GM12875 (cell line): ENCODE data around the gene ZNF384.

Experiments
- H3K4me3 ChIP-seq: one replicate; pipeline ENCODE4 v1.5.1; 2011; ENCODE audit warnings: low read depth, low read length, control low read depth
- TF ChIP-seq, protein P1 (sequence below): IDR thresholded peaks from 2 replicates; pipeline ENCODE4 v1.5.1; 2011; ENCODE audit warnings: low read depth, mild to moderate bottlenecking, control low read depth, inconsistent platforms, low read length, moderate library complexity, borderline replicate concordance; ENCODE audit not compliant: insufficient read depth

The ZNF384 gene

DNA sequence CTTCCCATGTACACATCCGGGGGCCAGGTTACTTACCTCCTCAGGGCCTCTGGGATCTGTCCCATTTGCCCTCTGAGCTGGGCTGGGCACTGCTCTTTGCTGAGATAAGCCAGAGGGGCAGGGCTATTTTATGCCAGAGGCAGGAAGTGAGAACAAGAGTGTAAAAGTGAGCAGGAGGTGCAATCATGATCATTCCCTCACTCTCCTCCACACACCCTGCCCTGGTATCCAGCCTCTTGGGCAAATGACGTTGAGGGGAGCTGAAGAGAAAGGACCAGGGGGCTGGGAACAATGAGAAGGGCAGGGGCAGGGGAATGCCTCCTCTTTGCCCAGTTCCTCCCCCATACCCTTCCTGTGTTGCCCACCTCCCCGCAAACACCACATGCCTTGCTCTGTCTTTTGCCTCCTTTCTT is 57.6 kb downstream of the ZNF384 start:
- H3K4me3 ChIP-seq = peak overlapping the region; percentile 41
- TF ChIP-seq, protein P1, sequence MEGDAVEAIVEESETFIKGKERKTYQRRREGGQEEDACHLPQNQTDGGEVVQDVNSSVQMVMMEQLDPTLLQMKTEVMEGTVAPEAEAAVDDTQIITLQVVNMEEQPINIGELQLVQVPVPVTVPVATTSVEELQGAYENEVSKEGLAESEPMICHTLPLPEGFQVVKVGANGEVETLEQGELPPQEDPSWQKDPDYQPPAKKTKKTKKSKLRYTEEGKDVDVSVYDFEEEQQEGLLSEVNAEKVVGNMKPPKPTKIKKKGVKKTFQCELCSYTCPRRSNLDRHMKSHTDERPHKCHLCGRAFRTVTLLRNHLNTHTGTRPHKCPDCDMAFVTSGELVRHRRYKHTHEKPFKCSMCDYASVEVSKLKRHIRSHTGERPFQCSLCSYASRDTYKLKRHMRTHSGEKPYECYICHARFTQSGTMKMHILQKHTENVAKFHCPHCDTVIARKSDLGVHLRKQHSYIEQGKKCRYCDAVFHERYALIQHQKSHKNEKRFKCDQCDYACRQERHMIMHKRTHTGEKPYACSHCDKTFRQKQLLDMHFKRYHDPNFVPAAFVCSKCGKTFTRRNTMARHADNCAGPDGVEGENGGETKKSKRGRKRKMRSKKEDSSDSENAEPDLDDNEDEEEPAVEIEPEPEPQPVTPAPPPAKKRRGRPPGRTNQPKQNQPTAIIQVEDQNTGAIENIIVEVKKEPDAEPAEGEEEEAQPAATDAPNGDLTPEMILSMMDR = no peak

DNA sequence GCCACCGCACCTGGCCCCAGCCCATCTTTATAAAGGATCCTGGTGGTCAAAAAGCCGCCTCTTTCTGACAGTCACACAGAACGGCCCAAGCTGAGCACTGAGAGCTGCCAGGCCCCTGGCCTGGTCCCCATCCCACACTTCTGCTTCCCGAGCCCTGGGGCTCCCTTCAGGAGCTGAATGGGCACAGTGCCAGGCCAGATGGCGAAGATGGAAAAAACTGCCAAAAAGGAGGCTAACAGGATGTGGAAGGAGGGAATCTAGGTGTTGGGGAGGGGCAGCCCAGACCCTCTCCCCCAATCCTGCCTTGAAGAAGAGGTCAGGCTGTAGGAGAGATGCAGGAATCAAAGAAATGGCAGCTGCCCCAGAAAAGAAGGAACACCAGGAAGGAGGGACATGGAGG is 58.4 kb downstream of the ZNF384 start:
- H3K4me3 ChIP-seq = no peak overlapping the region
- TF ChIP-seq, protein P1 = no peak

DNA sequence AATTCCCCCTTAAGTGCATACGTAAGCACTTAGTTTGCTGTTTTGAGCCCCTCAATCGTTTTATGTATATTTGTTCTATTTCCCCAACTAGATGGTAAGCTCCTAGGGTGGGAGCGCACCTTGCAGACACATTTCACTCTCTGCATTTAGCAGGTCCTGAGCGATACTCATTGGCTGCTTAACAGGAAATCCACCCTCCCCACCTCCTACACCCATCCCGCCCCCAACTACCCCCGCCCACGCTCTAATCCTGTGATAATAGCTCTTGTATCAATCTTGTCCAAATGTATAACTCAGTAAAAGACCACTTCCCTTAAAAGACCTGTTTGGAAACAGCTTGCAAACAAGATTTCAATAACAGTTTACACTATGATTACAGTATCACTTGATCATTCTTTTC is 61.6 kb downstream of the ZNF384 start:
- H3K4me3 ChIP-seq = no peak overlapping the region
- TF ChIP-seq, protein P1 = no peak

DNA sequence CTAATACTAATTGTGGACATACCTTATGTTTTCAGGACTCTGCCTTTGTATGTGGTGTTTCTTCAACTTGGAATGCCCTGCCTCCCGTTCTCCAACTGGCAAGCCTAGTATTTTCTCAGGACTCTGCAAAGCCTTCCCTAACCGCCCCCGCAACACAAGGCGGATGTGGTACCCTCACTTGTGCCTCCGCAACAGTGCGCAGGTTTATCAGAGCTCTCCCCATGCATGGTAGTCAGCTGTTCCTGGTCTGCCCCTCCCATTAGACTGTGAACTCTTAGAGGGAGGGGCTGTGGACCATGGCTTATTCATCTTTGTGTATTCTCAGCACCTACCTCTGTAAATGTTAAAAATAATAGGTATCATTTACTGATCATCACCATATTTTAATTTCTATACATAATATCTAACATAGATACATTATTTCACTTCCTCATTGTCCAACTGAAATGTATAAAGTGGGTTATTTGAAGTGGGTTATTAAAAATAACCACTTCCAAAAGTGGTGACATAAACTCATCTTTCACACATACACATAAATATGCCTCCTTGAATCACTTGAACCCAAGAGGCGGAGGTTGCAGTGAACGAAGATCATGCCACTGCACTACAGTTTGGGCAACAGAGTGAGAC is 62.4 kb downstream of the ZNF384 start:
- TF ChIP-seq, protein P1 = no peak
- H3K4me3 ChIP-seq = no peak overlapping the region

DNA sequence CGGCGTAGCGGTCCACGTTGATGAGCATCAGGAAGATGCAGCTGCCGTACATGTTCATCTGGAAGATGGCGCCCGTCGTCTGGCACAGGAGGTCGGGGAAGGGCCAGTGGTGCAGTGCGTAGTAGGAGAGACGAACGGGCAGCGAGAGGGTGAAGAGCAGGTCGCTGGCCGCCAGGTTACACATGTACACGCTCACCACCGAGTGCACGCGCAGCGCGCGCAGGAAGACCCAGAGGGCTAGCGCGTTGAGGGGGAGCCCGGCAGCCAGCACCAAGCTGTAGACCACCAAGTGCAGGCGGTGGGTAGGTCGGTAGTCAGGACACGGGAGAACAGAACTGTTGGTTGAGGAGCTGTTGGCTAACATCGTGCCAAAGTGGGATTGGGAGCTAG is 68.3 kb downstream of the ZNF384 start:
- H3K4me3 ChIP-seq = no peak overlapping the region
- TF ChIP-seq, protein P1 = no peak

DNA sequence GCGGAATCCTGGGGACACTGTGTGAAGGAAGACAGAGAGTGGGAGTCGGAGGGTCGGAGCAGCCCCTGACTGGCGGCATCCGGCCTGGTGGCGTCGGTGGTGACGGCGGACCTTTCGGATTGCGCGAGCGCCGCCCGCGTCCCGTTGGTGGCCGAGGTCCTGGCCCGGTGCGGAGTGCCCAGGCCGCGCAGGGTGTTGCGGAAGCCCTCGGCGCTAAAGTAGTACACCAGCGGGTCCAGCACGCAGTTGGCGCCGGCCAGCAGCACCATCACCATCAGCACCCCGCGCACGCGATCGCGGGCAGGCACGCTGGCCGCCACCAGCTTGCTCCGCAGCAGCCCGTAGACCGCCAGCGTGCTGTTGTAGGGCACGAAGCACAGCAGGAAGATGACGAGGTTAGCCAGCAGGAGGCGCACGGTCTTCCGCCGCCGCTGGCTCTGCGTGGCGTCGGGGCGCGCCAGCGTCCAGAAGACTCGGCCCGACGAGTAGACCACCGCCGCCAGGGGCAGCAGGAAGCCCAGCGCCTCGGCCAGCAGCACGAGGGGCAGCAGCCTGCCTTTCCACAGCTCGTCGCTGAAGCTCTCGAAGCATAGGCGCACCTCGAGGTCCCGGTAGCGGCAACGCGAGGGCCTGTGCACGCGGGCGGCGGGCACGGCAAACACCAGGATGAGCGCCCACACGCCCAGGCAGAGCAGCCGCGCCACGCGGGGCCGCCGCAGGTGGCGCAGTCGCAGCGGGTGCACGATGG is 68.9 kb downstream of the ZNF384 start:
- H3K4me3 ChIP-seq = no peak overlapping the region
- TF ChIP-seq, protein P1 = no peak
